ENCODE data around the gene CNNM4. TPM values are rescaled to one million over a fixed set of nuclear protein-coding genes. Genes with fewer than 3 reads are reported as not detected.

Gene CNNM4
- total and polyA plus RNA-seq, 2 of the 4 experiments (the other 2 are of a cell fraction) = 2.0 to 4.1 TPM

DNA sequence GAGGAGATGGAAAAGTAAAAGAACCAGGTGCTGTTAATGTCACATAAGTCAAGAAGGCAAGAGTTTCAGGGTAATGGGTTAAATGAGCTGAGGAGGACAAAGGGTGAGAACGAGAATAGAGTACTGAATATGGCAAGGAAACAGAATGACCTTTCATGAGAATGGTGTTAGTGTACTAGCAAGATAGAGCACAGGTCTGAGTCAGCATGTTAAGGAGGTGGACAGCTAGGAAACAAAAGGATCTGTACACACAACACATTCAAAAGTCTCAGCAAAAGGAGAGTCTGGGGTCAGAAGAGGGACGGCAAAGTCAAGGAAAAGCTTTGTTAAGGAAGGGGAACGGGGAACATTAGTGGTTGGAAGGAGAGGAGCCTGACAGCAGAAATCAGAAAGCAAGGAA is 49.7 kb upstream of the CNNM4 start (continued):
- TF ChIP-seq MAFK (IDR thresholded peaks at IDR 0.05; ENCODE audit: low read depth, low read length) (no peak), POLR2A (IDR thresholded peaks at IDR 0.05; ENCODE audit: low read depth, low read length) (no peak), CEBPB (IDR thresholded peaks at IDR 0.05; ENCODE audit: low read depth, low read length) (no peak)

DNA sequence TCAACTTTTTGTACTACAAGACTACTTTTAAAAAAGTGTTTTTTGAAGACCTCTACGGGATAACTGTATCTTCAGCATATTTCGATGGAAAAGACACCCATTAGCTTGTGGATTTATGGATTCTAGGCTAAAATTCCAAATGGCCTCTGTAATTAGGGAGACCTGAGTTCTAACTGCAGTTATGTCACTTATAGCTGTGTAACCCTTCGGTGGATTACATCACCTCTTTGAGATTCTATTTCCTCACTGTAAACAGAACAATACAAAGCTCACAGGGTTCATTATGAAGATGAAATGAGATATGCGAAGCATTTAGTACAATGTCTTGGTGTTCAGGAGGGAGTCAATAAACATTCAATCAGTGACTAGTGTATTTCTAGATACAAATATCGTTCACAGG is 45.0 kb upstream of the CNNM4 start:
- no peaks in the 10 kb centered on the region for H4K20me1 ChIP-seq (ENCODE audit: insufficient read depth, low read length)
- H2AK9ac ChIP-seq (replicated peaks; ENCODE audit: low read depth, low read length, poor library complexity) = no peak overlapping the region
- H2BK15ac ChIP-seq (ENCODE audit: low read depth, low read length) = no peak overlapping the region
- no peak overlapping the region for H4K8ac ChIP-seq (ENCODE audit: low read depth in 2 of 2, low read length in 2 of 2)
- no peak overlapping the region for H2BK5ac ChIP-seq (ENCODE audit: low read depth, low read length, poor library complexity, severe bottlenecking)
- POLR2A ChIA-PET (ENCODE audit: unreplicated experiment) = no interaction called here
- TF ChIP-seq CEBPB (IDR thresholded peaks at IDR 0.05; ENCODE audit: low read depth, low read length) = 0 out of 2 replicates have a peak, but pooled peaks have one; percentile 17
- TF ChIP-seq, protein P1, sequence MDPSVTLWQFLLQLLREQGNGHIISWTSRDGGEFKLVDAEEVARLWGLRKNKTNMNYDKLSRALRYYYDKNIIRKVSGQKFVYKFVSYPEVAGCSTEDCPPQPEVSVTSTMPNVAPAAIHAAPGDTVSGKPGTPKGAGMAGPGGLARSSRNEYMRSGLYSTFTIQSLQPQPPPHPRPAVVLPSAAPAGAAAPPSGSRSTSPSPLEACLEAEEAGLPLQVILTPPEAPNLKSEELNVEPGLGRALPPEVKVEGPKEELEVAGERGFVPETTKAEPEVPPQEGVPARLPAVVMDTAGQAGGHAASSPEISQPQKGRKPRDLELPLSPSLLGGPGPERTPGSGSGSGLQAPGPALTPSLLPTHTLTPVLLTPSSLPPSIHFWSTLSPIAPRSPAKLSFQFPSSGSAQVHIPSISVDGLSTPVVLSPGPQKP (IDR thresholded peaks at IDR 0.05; ENCODE audit: borderline replicate concordance, low read depth, low read length) = no peak
- TF ChIP-seq, protein P2, sequence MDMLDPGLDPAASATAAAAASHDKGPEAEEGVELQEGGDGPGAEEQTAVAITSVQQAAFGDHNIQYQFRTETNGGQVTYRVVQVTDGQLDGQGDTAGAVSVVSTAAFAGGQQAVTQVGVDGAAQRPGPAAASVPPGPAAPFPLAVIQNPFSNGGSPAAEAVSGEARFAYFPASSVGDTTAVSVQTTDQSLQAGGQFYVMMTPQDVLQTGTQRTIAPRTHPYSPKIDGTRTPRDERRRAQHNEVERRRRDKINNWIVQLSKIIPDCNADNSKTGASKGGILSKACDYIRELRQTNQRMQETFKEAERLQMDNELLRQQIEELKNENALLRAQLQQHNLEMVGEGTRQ (IDR thresholded peaks at IDR 0.05; ENCODE audit: low read depth, low read length) = no peak
- dilution Hi-C loops (cut with HindIII; ENCODE audit: low sequenced_read_pairs, unreplicated experiment) = no loop called here
- H3K23ac ChIP-seq (ENCODE audit: low read depth, low read length) = no peak overlapping the region
- no peak overlapping the region for H3K4me3 ChIP-seq (ENCODE audit: insufficient read depth, low read depth, low read length)
- ATAC-seq (ENCODE audit: low read depth) (peak; percentile 32; the same call in 1 of the 2 replicates), DNase-seq (peak; percentile 24)
- 0 out of 2 replicates have a peak, but pooled peaks cover 3% of the 10 kb centered on the region for H3K9me1 ChIP-seq (ENCODE audit: insufficient read depth, low read length)
- H3K36me3 ChIP-seq (ENCODE audit: control insufficient read depth, insufficient read depth, low read length) = peaks cover 20% of the 10 kb centered on the region
- H3K4me1 ChIP-seq (ENCODE audit: control insufficient read depth, insufficient read depth, low read length) = no peaks in the 10 kb centered on the region; the same call in 1 of the 2 replicates
- no peak overlapping the region for H3K14ac ChIP-seq (replicated peaks; ENCODE audit: low read depth, low read length)
- H3K56ac ChIP-seq (ENCODE audit: extremely low read depth, insufficient read depth, low read length) = no peak overlapping the region
- BruUV-seq (replicated peaks) = no TSS peak
- no peak overlapping the region for H2AK5ac ChIP-seq (ENCODE audit: low read depth, low read length)
- no peak overlapping the region for H2AFZ ChIP-seq (replicated peaks; ENCODE audit: low read length, poor library complexity)
- CTCF ChIA-PET = no interaction called here
- in situ Hi-C loops (cut with MboI; ENCODE audit: low sequenced_read_pairs) = no loop called here
- no peak overlapping the region for H2BK120ac ChIP-seq (ENCODE audit: low read depth, low read length)
- no peak overlapping the region for H4K91ac ChIP-seq (ENCODE audit: insufficient read depth, low read depth, low read length)
- no peak overlapping the region for H4K5ac ChIP-seq (ENCODE audit: low read depth, low read length)
- intact Hi-C loops (cut with micrococcal nuclease) = no loop called here
- no peaks in the 10 kb centered on the region for H3K9me3 ChIP-seq (ENCODE audit: control insufficient read depth, insufficient read depth, low read length)
- H3K27me3 ChIP-seq (ENCODE audit: control insufficient read depth, insufficient read depth, low read length) = no peaks in the 10 kb centered on the region
- no peak overlapping the region for H3K4me2 ChIP-seq (ENCODE audit: low read depth, low read length)
- H2BK20ac ChIP-seq (ENCODE audit: low read depth, low read length) = no peak overlapping the region
- H3K79me1 ChIP-seq (ENCODE audit: low read depth in 1 of 2, low read length in 2 of 2) = peaks cover 0 to 5% of the 10 kb centered on the region in 2 experiments; a peak in 1 of 4 replicates
- WGBS, 2 experiments (ENCODE audit: extremely low coverage in 2 of 2, insufficient read length in 1 of 2) = no CpG with 5 or more reads among the region's 5 CpGs
- no peak overlapping the region for H3K18ac ChIP-seq (ENCODE audit: low read depth, low read length)
- no peak overlapping the region for H3K27ac ChIP-seq (ENCODE audit: insufficient read depth, low read length)
- no peak overlapping the region for H3K4ac ChIP-seq (ENCODE audit: low read depth, low read length)
- no peak overlapping the region for H3K9ac ChIP-seq (ENCODE audit: low read depth, low read length)
